GM13976 (cell line): ENCODE measurements around the gene NF1.

Experiments used
- DNase-seq: peaks from one replicate; pipeline ENCODE4 v3.0.0; 2012; ENCODE audit warnings: low spot score
- CTCF ChIP-seq: IDR thresholded peaks from 2 replicates; pipeline ENCODE4 v1.5.1; 2012; ENCODE audit warnings: borderline replicate concordance, mild to moderate bottlenecking; ENCODE audit not compliant: insufficient read depth; ENCODE audit errors: extremely low read depth, missing control alignments, control extremely low read depth
- in situ Hi-C: fragments of 300-500 bp; cut with MboI; formaldehyde crosslinking; loops from one replicate; pipeline ENCODE4 v1.12.0; 2022; ENCODE audit warnings: low sequenced_read_pairs, mixed read lengths, inconsistent platforms; ENCODE audit not compliant: unreplicated experiment

Gene NF1

DNA sequence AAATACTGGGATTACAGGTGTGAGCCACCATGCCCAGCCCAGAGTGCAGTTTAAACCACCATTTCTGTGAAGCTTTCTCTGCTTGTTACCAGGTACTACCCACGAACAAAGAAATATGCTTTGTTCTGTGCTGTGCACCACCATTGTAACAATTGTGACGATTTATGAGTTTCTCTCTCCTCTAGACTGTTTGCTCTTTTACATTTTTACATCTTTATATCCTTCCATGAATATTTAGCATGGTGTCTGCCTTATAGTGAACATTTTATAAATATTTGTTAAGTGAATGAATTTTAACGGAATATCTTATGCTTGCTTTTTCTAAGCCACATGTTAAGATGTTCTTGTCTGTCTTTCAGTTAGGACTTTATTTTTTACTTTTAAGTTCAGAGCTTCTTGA is 141.9 kb downstream of the NF1 start:
- DNase-seq = no peak
- in situ Hi-C loops = no loop called here
- no peak for TF ChIP-seq CTCF

DNA sequence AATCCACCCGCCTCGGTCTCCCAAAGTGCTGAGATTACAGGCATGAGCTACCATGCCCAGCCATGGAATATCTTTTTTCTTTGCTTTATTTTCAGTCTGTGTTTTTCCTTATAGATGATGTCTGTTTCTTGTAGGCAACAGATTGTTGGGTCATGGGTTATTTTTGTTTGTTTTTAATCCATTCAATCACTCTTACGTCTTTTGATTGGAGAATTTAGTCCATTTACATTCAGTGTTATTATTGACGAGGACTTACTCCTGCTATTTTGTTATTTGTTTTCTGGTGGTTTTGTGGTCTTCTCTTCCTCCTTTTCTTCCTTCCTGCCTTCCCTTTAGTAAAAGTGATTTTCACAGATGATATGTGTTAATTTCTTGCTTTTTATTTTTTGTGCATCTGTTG is 146.3 kb downstream of the NF1 start:
- in situ Hi-C loops = no loop called here
- DNase-seq = no peak
- TF ChIP-seq CTCF = no peak

DNA sequence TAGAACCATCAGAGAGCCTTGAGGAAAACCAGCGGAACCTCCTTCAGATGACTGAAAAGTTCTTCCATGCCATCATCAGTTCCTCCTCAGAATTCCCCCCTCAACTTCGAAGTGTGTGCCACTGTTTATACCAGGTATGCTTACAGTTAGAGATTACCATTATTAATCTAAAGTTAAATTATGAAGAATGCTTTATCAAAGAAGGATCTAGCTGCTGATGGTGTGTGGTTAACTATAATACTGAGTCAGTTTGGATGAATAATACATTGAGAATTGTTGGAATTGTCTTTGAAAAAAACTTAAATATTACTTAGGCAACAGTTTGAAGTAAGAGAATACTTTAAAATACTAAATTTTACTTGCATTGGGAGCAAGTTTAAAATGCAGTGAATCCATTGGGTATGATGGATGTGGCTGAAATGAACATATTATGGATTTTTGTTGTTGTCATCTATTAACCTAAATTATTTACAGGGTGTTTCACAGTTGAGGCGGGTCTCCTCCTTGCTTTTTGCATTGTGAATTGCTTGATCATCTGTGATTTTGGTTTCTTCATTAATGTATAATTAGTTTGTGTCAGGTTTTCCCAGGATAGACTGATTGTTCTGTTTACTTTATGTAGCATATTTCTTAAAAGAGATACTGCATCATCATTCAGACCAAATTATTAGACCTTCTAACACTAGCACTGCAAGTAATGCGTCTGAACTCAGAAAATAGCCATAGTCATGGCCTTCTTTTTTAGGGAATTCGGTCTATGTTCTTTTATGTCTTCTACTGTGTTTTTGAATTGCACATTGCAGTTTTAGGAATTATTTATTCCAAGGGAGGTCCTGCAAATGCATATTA is 154.4 kb downstream of the NF1 start:
- in situ Hi-C loops = no loop called here
- no peak for DNase-seq
- TF ChIP-seq CTCF = no peak

DNA sequence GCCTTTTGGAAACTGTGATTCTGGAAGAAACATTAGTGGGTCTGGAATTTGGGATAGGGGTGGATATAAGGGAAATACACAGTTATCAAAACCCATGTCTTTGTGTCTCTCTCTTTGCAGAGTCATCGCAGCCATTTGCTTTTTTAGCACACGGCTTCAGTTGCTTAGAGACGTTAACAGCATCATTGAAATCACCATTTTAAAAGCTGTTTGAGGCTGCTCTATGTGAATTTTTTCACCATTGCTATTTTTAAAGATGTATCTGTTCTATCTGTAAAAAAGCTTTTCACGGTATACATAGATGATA is 155.0 kb downstream of the NF1 start:
- no peak for TF ChIP-seq CTCF
- DNase-seq = no peak
- in situ Hi-C loops = no loop called here

GRCh38 chr17:31250229-31250628 is 155.5 kb downstream of the NF1 start:
- no peak for TF ChIP-seq CTCF
- peak; percentile 45 for DNase-seq
- in situ Hi-C loops = no loop called here

DNA sequence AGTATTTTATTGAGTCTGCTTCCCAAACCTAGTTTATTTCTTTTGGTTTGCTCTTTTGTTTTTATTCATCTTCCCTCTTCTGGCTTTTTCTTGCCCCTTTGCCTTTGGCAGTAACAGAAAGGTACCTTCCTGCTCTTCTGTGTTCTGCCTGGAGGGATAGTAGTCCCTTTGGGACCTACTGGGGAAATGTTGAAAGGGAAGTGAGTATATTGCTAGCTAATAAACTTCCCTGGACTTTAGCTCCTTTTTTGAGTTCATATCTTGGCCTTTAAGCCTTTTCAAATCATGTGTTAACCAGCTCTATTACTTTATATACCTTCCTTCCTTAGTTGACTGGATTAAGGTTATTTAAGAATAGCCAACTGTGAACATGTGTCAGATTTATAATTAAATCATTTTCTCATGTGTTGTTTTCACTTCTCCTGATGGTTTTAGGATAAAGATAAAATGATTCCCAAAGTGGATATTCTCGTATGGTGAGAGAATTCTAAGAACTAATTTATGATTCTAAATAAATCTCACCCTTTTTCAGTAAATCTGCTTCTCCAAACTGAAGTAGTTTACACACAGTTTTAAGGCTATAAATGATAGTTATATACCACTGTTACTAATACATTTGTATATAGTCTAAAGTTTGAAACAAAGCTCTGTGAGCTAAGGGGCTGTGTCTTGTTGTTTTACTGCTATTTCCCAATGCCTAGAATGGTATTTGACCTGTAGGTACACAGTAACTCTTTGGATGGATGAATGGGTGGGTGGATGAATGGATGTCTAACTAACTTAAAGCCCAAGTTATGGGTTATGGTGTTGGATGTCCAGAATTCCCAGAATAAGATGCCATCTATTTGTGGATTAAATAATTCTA is 156.6 kb downstream of the NF1 start:
- TF ChIP-seq CTCF = no peak
- DNase-seq = no peak
- in situ Hi-C loops = no loop called here
